WERI-Rb-1 (cell line): ENCODE results near the gene PDGFC.

Experiments used
- DNase-seq: peaks from one replicate; pipeline ENCODE4 v3.0.0-alpha.2; 2020
- H3K27ac ChIP-seq: fragments of 250-450 bp; sonication (Bioruptor Pico); 2 replicates; pipeline ENCODE4 v1.5.1; 2020; ENCODE audit warnings: mild to moderate bottlenecking, moderate library complexity
- H3K27me3 ChIP-seq: fragments of 250-450 bp; sonication (Bioruptor Pico); 2 replicates; pipeline ENCODE4 v1.5.1; 2021; ENCODE audit warnings: mild to moderate bottlenecking, low read depth, moderate library complexity; ENCODE audit not compliant: insufficient read depth, severe bottlenecking
- H3K36me3 ChIP-seq: fragments of 250-450 bp; sonication (Bioruptor Pico); 2 replicates; pipeline ENCODE4 v1.5.1; 2020; ENCODE audit warnings: mild to moderate bottlenecking, moderate library complexity
- H3K4me3 ChIP-seq: 2 replicates; pipeline ENCODE4 v1.5.1; 2011; ENCODE audit warnings: low read depth, mild to moderate bottlenecking, control low read depth, low read length
- H3K9me3 ChIP-seq: fragments of 250-450 bp; sonication (Bioruptor Pico); 2 replicates; pipeline ENCODE4 v1.5.1; 2021; ENCODE audit warnings: mild to moderate bottlenecking, moderate library complexity; ENCODE audit not compliant: severe bottlenecking
- TF ChIP-seq, protein P1 (sequence below): IDR thresholded peaks from 2 replicates; pipeline ENCODE4 v1.5.1; 2011; ENCODE audit warnings: low read depth, mild to moderate bottlenecking, control low read depth, inconsistent platforms, low read length

PDGFC gene

GRCh38 chr4:156898373-156899117 is 73.1 kb downstream of the PDGFC start:
- no peak overlapping the region for H3K27ac ChIP-seq
- H3K27me3 ChIP-seq: no peaks in the 10 kb centered on the region
- no peaks in the 10 kb centered on the region for H3K36me3 ChIP-seq
- TF ChIP-seq, protein P1, sequence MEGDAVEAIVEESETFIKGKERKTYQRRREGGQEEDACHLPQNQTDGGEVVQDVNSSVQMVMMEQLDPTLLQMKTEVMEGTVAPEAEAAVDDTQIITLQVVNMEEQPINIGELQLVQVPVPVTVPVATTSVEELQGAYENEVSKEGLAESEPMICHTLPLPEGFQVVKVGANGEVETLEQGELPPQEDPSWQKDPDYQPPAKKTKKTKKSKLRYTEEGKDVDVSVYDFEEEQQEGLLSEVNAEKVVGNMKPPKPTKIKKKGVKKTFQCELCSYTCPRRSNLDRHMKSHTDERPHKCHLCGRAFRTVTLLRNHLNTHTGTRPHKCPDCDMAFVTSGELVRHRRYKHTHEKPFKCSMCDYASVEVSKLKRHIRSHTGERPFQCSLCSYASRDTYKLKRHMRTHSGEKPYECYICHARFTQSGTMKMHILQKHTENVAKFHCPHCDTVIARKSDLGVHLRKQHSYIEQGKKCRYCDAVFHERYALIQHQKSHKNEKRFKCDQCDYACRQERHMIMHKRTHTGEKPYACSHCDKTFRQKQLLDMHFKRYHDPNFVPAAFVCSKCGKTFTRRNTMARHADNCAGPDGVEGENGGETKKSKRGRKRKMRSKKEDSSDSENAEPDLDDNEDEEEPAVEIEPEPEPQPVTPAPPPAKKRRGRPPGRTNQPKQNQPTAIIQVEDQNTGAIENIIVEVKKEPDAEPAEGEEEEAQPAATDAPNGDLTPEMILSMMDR: no peak
- no peak for DNase-seq
- H3K4me3 ChIP-seq: no peak overlapping the region
- H3K9me3 ChIP-seq: no peaks in the 10 kb centered on the region

DNA sequence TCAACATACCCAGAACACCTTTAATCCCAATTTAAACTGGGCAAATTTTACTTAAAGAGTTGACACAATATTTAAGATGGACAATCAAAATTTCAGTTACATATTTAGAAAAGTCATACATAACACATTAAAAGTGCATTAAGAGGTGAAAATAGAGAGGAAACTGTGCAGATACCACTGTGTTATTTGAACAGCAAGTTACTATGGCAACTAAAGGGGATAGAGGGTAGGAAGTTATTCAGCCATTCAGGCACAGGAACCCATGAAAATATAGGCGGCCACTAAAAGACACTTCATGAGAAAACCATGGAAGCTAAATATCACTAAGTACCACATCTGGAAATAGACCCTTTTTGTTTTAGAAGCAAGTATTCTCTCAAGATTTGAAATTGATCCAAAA is 75.1 kb downstream of the PDGFC start:
- H3K27me3 ChIP-seq: no peaks in the 10 kb centered on the region
- H3K27ac ChIP-seq: no peak overlapping the region
- no peaks in the 10 kb centered on the region for H3K36me3 ChIP-seq
- H3K4me3 ChIP-seq: no peak overlapping the region
- TF ChIP-seq, protein P1: no peak
- no peaks in the 10 kb centered on the region for H3K9me3 ChIP-seq
- no peak for DNase-seq

GRCh38 chr4:156894234-156894633 is 77.4 kb downstream of the PDGFC start:
- TF ChIP-seq, protein P1: no peak
- H3K27me3 ChIP-seq: no peaks in the 10 kb centered on the region
- H3K27ac ChIP-seq: no peak overlapping the region
- no peaks in the 10 kb centered on the region for H3K9me3 ChIP-seq
- DNase-seq: no peak
- no peak overlapping the region for H3K4me3 ChIP-seq
- H3K36me3 ChIP-seq: no peaks in the 10 kb centered on the region

- Histone ChIP-seq H3K9me3 (no peaks in the 10 kb centered on the region), H3K4me3 (no peak overlapping the region), H3K27ac (no peak overlapping the region), H3K36me3 (no peaks in the 10 kb centered on the region), H3K27me3 (no peaks in the 10 kb centered on the region)
- TF ChIP-seq, protein P1: no peak
- DNase-seq: no peak
Observed at GRCh38 chr4:156892805-156893204, 78.8 kb downstream of the PDGFC start.

- no peaks in the 10 kb centered on the region for H3K36me3 ChIP-seq
- no peaks in the 10 kb centered on the region for H3K27me3 ChIP-seq
- TF ChIP-seq, protein P1: no peak
- H3K9me3 ChIP-seq: no peaks in the 10 kb centered on the region
- no peak for DNase-seq
- H3K27ac ChIP-seq: no peak overlapping the region
- H3K4me3 ChIP-seq: no peak overlapping the region
Observed at GRCh38 chr4:156889616-156890594, 81.7 kb downstream of the PDGFC start.
